H1 (cell line): ENCODE data around the gene GRAMD4. TPM values are rescaled to one million over a fixed set of nuclear protein-coding genes. Genes with fewer than 3 reads are reported as not detected.

Experiments used
- CTCF ChIA-PET: fragments of 300-600 bp; sonication (Branson Sonifier 250); formaldehyde crosslinking; loops from one replicate; lab custom pipeline; 2021; ENCODE audit not compliant: partially characterized antibody; lab: Charles Lee
- POLR2A ChIA-PET: fragments of 300-600 bp; sonication (Branson Sonifier 250); formaldehyde crosslinking; loops from one replicate; lab custom pipeline; 2021; ENCODE audit warnings: inconsistent platforms; ENCODE audit not compliant: partially characterized antibody; lab: Charles Lee
- DNase-seq, 2 experiments: peaks; one replicate each; pipeline versions ENCODE4 v3.0.0 to v3.0.0-alpha.2; 2010 to 2022; ENCODE audit warnings: low spot score in 2 of 2, low read depth in 1 of 2, mixed read lengths in 1 of 2
- FAIRE-seq: peaks from 2 replicates; lab custom pipeline; 2011; peaks lifted over from hg19 to GRCh38; lab: Jason Lieb, UNC
- H2AFZ ChIP-seq: 2 replicates; pipeline ENCODE4 v1.8.1; 2012; ENCODE audit warnings: low read length, inconsistent platforms
- H2AK5ac ChIP-seq: 2 replicates; pipeline ENCODE4 v1.6.1; 2013; ENCODE audit warnings: low read depth, low read length
- H2BK120ac ChIP-seq: replicated peaks from 2 replicates; pipeline ENCODE3; 2013; ENCODE audit warnings: low read depth, low read length, inconsistent platforms
- H2BK12ac ChIP-seq: 2 replicates; pipeline ENCODE4 v1.6.1; 2013; ENCODE audit warnings: low read depth, low read length
- H2BK15ac ChIP-seq: 2 replicates; pipeline ENCODE4 v1.6.1; 2013; ENCODE audit warnings: low read length
- H2BK20ac ChIP-seq: 2 replicates; pipeline ENCODE4 v1.6.1; 2013; ENCODE audit warnings: low read length
- H2BK5ac ChIP-seq: 2 replicates; pipeline ENCODE4 v1.6.1; 2013; ENCODE audit warnings: low read depth, low read length
- H3K14ac ChIP-seq: 2 replicates; pipeline ENCODE4 v1.6.1; 2013; ENCODE audit warnings: inconsistent platforms; ENCODE audit not compliant: insufficient read length
- H3K18ac ChIP-seq: 2 replicates; pipeline ENCODE4 v1.6.1; 2013; ENCODE audit warnings: low read length; ENCODE audit errors: extremely low read depth
- H3K23ac ChIP-seq: 2 replicates; pipeline ENCODE4 v1.6.1; 2013; ENCODE audit warnings: inconsistent platforms; ENCODE audit not compliant: insufficient read length
- H3K23me2 ChIP-seq: 2 replicates; pipeline ENCODE4 v1.6.1; 2013; ENCODE audit warnings: low read depth, low read length
- H3K27ac ChIP-seq: 2 replicates; pipeline ENCODE4 v1.6.1; 2011; ENCODE audit warnings: low read depth, low read length, inconsistent platforms
- H3K27me3 ChIP-seq, 4 experiments: replicated peaks in 1 of 4; 1 replicate in 1 of 4; 2 replicates in 3 of 4; pipeline versions ENCODE4 v1.6.1 to v1.8.1; 2011 to 2013; ENCODE audit warnings: low read length in 3 of 4, mild to moderate bottlenecking in 3 of 4, inconsistent platforms in 2 of 4, mixed read lengths in 2 of 4, moderate library complexity in 1 of 4; ENCODE audit not compliant: control insufficient read depth in 3 of 4, insufficient read depth in 3 of 4; ENCODE audit errors: extremely low read depth in 1 of 4
- H3K36me3 ChIP-seq, 4 experiments: 2 replicates each; pipeline versions ENCODE4 v1.6.1 to v1.8.1; 2011 to 2013; ENCODE audit warnings: mild to moderate bottlenecking in 4 of 4, low read length in 3 of 4, moderate library complexity in 2 of 4, control low read depth in 1 of 4, inconsistent platforms in 1 of 4; ENCODE audit not compliant: insufficient read depth in 4 of 4, control insufficient read depth in 2 of 4
- H3K4ac ChIP-seq: replicated peaks from 2 replicates; pipeline ENCODE3; 2013; ENCODE audit warnings: low read length, low read depth, mixed read lengths, inconsistent platforms; ENCODE audit not compliant: insufficient read length
- H3K4me1 ChIP-seq, 4 experiments: replicated peaks in 1 of 4; 1 replicate in 1 of 4; 2 replicates in 3 of 4; pipeline versions ENCODE4 v1.6.1 to v1.8.1; 2011 to 2013; ENCODE audit warnings: low read length in 3 of 4, inconsistent platforms in 2 of 4, mixed read lengths in 1 of 4; ENCODE audit not compliant: insufficient read depth in 4 of 4, control insufficient read depth in 3 of 4
- H3K4me2 ChIP-seq, 2 experiments: 2 replicates each; pipeline versions ENCODE4 v1.6.1 to v1.8.1; 2011 to 2013; ENCODE audit warnings: low read depth in 2 of 2, low read length in 2 of 2, control low read depth in 1 of 2, inconsistent platforms in 1 of 2, mild to moderate bottlenecking in 1 of 2; ENCODE audit not compliant: insufficient read depth in 1 of 2
- H3K4me3 ChIP-seq, 4 experiments: fragments of 200-600, 300-600 bp in 1 of 4; sonication (generic), shearing (Covaris generic), sonication (Bioruptor Twin) in 1 of 4; 2 replicates each; pipeline versions ENCODE4 v1.5.1 to v1.8.1; 2011 to 2016; ENCODE audit warnings: low read length in 4 of 4, low read depth in 3 of 4, control low read depth in 2 of 4, inconsistent platforms in 2 of 4, mild to moderate bottlenecking in 2 of 4, mixed read lengths in 1 of 4, moderate library complexity in 1 of 4; ENCODE audit not compliant: insufficient read depth in 2 of 4; ENCODE audit errors: extremely low read depth in 1 of 4
- H3K56ac ChIP-seq: replicated peaks from 2 replicates; pipeline ENCODE3; 2013; ENCODE audit warnings: low read depth, mild to moderate bottlenecking, mixed read lengths, low read length, inconsistent platforms; ENCODE audit not compliant: insufficient read length
- H3K79me1 ChIP-seq: 2 replicates; pipeline ENCODE4 v1.6.1; 2013; ENCODE audit warnings: low read depth, low read length, control low read depth
- H3K79me2 ChIP-seq, 2 experiments: 2 replicates each; pipeline versions ENCODE4 v1.6.1 to v1.8.1; 2012 to 2013; ENCODE audit warnings: low read length in 2 of 2, mild to moderate bottlenecking in 2 of 2, inconsistent platforms in 1 of 2; ENCODE audit not compliant: insufficient read depth in 2 of 2, control insufficient read depth in 1 of 2
- H3K9ac ChIP-seq, 4 experiments: replicated peaks in 1 of 4; 1 replicate in 1 of 4; 2 replicates in 3 of 4; pipeline versions ENCODE4 v1.6.1 to v1.8.1; 2011 to 2013; ENCODE audit warnings: low read depth in 3 of 4, low read length in 3 of 4, control low read depth in 2 of 4, mild to moderate bottlenecking in 2 of 4, moderate library complexity in 2 of 4, inconsistent platforms in 1 of 4; ENCODE audit errors: extremely low read depth in 1 of 4
- H3K9me3 ChIP-seq, 2 experiments: 2 replicates each; pipeline versions ENCODE4 v1.6.1 to v1.8.1; 2012 to 2013; ENCODE audit warnings: mild to moderate bottlenecking in 2 of 2, moderate library complexity in 2 of 2, control low read depth in 1 of 2, inconsistent platforms in 1 of 2, low read depth in 1 of 2, low read length in 1 of 2, mixed read lengths in 1 of 2; ENCODE audit not compliant: insufficient read depth in 2 of 2
- H4K20me1 ChIP-seq, 2 experiments: replicated peaks in 1 of 2; 2 replicates each; pipeline versions ENCODE3 to v1.8.1; 2011 to 2013; ENCODE audit warnings: inconsistent platforms in 2 of 2, low read length in 2 of 2, mild to moderate bottlenecking in 1 of 2; ENCODE audit not compliant: insufficient read depth in 2 of 2, control insufficient read depth in 1 of 2
- H4K5ac ChIP-seq: 2 replicates; pipeline ENCODE4 v1.6.1; 2013; ENCODE audit warnings: low read length, low read depth, mixed read lengths, inconsistent platforms; ENCODE audit not compliant: insufficient read length
- H4K8ac ChIP-seq: 2 replicates; pipeline ENCODE4 v1.8.0; 2013; ENCODE audit warnings: mild to moderate bottlenecking, moderate library complexity, low read length, inconsistent platforms; ENCODE audit not compliant: insufficient read depth; ENCODE audit errors: extremely low read depth
- H4K91ac ChIP-seq: replicated peaks from 2 replicates; pipeline ENCODE3; 2013; ENCODE audit warnings: low read length, mixed read lengths, inconsistent platforms; ENCODE audit not compliant: insufficient read length
- BRCA1 ChIP-seq: IDR thresholded peaks from 2 replicates; pipeline ENCODE4 v1.6.1; 2012; ENCODE audit warnings: low read depth, low read length, improper control_type of control experiment
- CHD2 ChIP-seq: IDR thresholded peaks from 2 replicates; pipeline ENCODE4 v1.6.1; 2012; ENCODE audit warnings: low read length, improper control_type of control experiment
- MAX ChIP-seq: IDR thresholded peaks from 2 replicates; pipeline ENCODE4 v1.6.1; 2012; ENCODE audit warnings: inconsistent platforms
- NANOG ChIP-seq: IDR thresholded peaks from 2 replicates; pipeline ENCODE4 v1.6.1; 2011; ENCODE audit warnings: low read length, low read depth, mild to moderate bottlenecking, inconsistent platforms; ENCODE audit not compliant: insufficient read depth, poor library complexity, severe bottlenecking
- RFX5 ChIP-seq: IDR thresholded peaks from 2 replicates; pipeline ENCODE4 v1.6.1; 2011; ENCODE audit warnings: low read depth, low read length, improper control_type of control experiment, borderline replicate concordance
- RXRA ChIP-seq: IDR thresholded peaks from 2 replicates; pipeline ENCODE4 v1.6.1; 2011; ENCODE audit warnings: low read depth, mild to moderate bottlenecking, low read length, moderate library complexity; ENCODE audit not compliant: insufficient read depth
- SIX5 ChIP-seq: IDR thresholded peaks from 2 replicates; pipeline ENCODE4 v1.6.1; 2011; ENCODE audit warnings: mild to moderate bottlenecking, low read depth, low read length
- ZNF274 ChIP-seq: IDR thresholded peaks from 2 replicates; pipeline ENCODE4 v1.7.0; 2012; ENCODE audit warnings: low read length, borderline replicate concordance; ENCODE audit errors: extremely low read depth
- WGBS, 2 experiments: shearing (Covaris generic) in 1 of 2; methylation state at CpG; one replicate each; pipeline versions ENCODE4 v1.1.6 to v1.1.7; 2013 to 2015; ENCODE audit warnings: low lambda C conversion rate in 2 of 2, mixed read lengths in 2 of 2, inconsistent platforms in 1 of 2, low coverage in 1 of 2, missing lambda C conversion rate in 1 of 2; ENCODE audit not compliant: insufficient replicate concordance in 2 of 2, insufficient coverage in 1 of 2, insufficient read length in 1 of 2; ENCODE audit errors: extremely low coverage in 1 of 2, missing lambda C conversion rate in 1 of 2; 5-methylcytosine and 5-hydroxymethylcytosine counted together
- polyA plus RNA-seq, 7 experiments: library from polyadenylated mRNA; depleted of rRNA in 3 of 7; stranded (reverse) in 5 of 7; unstranded in 2 of 7; fragments of >200 nt in 5 of 7; fragments of 200-250 nt in 2 of 7; gene quantifications; 1 replicate in 5 of 7; 2 replicates in 1 of 7; 4 replicates in 1 of 7; pipeline versions ENCODE4 v1.2.1 to v1.2.3, GENCODE V29; 2011 to 2013; ENCODE audit warnings: missing spikeins in 2 of 7, mixed read lengths in 2 of 7
- total RNA-seq: library from RNA; stranded (reverse); fragmentation: NEBNext Ultra II Directional; extraction: Animal tissue kit (Norgen Biotek cat#: 25700); gene quantifications from 2 replicates; pipeline ENCODE4 v1.2.1, GENCODE V29; 2021
- TF ChIP-seq, protein P1 (sequence below): IDR thresholded peaks from 2 replicates; pipeline ENCODE4 v1.6.1; 2012; ENCODE audit warnings: low read length, inconsistent platforms

Gene GRAMD4
- total and polyA plus RNA-seq, 2 of the 8 experiments (the other 6 are each of a cell fraction or from before 2014, with no cell fraction given): 7.9 to 25.6 TPM

- H2BK12ac ChIP-seq: peak overlapping the region; percentile 84; the same call in 1 of the 2 replicates
- H4K5ac ChIP-seq: peak overlapping the region; percentile 52
- H3K4me3 ChIP-seq: no peak overlapping the region
- H3K27ac ChIP-seq: no peak overlapping the region
- no peaks in the 10 kb centered on the region for H3K9me3 ChIP-seq
- no peak overlapping the region for H3K9ac ChIP-seq
- H3K23ac ChIP-seq: no peak overlapping the region
- H2BK5ac ChIP-seq: peak overlapping the region; percentile 66; the same call in 1 of the 2 replicates
- WGBS, 2 experiments: 93% methylated on average over 28 of the region's 31 CpGs; no CpG with 5 or more reads in 1 of the 2 experiments
- no peaks in the 10 kb centered on the region for H3K27me3 ChIP-seq
- H4K20me1 ChIP-seq: no peaks in the 10 kb centered on the region
- H4K8ac ChIP-seq: no peak overlapping the region; the same call in none of the 2 replicates
- H3K4ac ChIP-seq: peak overlapping the region; percentile 69
- 0 out of 2 replicates have a peak overlapping the region, but pooled peaks have one; percentile 82 for H2AK5ac ChIP-seq
- peak overlapping the region; percentile 74 for H4K91ac ChIP-seq
- peak overlapping the region; percentile 60; the same call in 1 of the 2 replicates for H3K18ac ChIP-seq
- ChIA-PET POLR2A (interaction anchor here (1.5 to 1.9 kb wide), 2 partner anchors 9 to 10 kb away, joined by 5 to 7 read pairs; no protein-coding TSS in a partner anchor), CTCF (interaction anchor here (1.0 to 1.7 kb wide), 3 partner anchors 9 to 54 kb away, joined by 3 to 6 read pairs (median 4); no protein-coding TSS in a partner anchor)
- DNase-seq: no peak
- no peaks in the 10 kb centered on the region for H3K36me3 ChIP-seq
- H3K56ac ChIP-seq: no peak overlapping the region
- no peak for FAIRE-seq
- H3K4me2 ChIP-seq: 0 out of 4 replicates have a peak overlapping the region, but pooled peaks have one; percentile 4 to 8
- H3K79me2 ChIP-seq: no peaks in the 10 kb centered on the region
- H2BK120ac ChIP-seq: no peak overlapping the region
- H3K79me1 ChIP-seq: peaks cover 6% of the 10 kb centered on the region; the same call in 1 of the 2 replicates
- no peak overlapping the region for H2BK20ac ChIP-seq
- H3K23me2 ChIP-seq: no peaks in the 10 kb centered on the region
- H2AFZ ChIP-seq: no peak overlapping the region
- no peak overlapping the region for H3K14ac ChIP-seq
- no peak overlapping the region for H2BK15ac ChIP-seq
- peaks cover 0 to 20% (median 14%) of the 10 kb centered on the region in 4 experiments; a peak in 5 of 7 replicates for H3K4me1 ChIP-seq
- TF ChIP-seq NANOG (no peak), CHD2 (no peak), SIX5 (no peak), MAX (no peak), BRCA1 (no peak), RXRA (no peak), ZNF274 (no peak), RFX5 (no peak)
- TF ChIP-seq, protein P1, sequence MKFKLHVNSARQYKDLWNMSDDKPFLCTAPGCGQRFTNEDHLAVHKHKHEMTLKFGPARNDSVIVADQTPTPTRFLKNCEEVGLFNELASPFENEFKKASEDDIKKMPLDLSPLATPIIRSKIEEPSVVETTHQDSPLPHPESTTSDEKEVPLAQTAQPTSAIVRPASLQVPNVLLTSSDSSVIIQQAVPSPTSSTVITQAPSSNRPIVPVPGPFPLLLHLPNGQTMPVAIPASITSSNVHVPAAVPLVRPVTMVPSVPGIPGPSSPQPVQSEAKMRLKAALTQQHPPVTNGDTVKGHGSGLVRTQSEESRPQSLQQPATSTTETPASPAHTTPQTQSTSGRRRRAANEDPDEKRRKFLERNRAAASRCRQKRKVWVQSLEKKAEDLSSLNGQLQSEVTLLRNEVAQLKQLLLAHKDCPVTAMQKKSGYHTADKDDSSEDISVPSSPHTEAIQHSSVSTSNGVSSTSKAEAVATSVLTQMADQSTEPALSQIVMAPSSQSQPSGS: no peak
These were observed 7.8 kb downstream of the GRAMD4 start for GRCh38 chr22:46627806-46628482.
